MM.1S (cell line): ENCODE results near the gene C11orf54.

Experiments
- EZH2 ChIP-seq: fragments of 300-600 bp; sonication (generic); optimal IDR thresholded peaks from 2 replicates; pipeline ENCODE3; 2017; ENCODE audit warnings: low read depth, mild to moderate bottlenecking, antibody characterized with exemption, low read length, mixed read lengths
- TF ChIP-seq, protein P1 (sequence below): fragments of 300-600 bp; sonication (generic); IDR thresholded peaks from 2 replicates; pipeline ENCODE4 v1.5.1; 2016; ENCODE audit warnings: antibody characterized with exemption, low read length, mixed read lengths

DNA sequence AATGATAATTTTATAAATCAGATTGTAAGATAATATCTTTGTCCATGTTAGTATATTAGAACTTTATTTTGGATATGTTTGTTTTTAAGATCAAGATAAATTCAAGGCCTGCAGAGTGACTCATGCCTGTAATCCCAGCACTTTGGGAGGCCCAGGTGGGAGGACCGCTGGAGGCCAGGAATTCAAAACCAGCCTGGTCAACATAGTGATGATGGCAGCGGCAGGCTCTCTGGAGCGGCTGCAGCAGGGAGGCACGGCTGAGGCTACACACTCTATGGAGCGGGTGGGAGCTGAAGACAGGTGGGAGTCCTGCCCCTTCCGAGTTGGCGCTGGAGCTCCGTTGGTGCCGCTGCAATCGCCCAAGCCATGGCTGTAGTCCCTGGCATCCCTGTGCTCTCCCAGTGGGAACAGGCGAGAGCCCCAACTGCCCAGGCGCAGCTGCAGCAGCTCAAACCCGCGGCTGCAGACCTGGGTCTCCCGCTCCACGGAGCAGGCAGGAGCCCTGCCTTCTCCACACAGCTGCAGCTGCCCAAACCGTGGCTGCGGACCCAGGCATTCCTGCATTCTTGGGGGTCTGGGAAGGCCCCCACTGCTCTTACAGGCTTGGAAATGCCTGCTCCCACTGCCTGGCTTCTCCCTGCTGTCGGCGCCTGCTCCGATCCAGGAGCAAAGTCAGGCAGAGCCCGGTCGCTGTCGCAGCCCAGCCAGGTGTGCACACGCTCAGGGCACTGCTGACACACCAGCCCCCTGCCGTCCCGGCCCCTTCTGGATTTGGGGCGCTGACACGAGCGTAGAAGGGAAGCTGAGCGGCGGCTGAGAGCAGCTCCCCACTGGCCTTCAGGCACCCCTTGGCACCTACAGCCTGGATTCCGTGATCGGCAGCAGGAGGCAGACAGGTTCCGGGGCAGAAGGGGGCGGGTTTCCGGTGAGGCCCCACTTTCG, 16.7 kb downstream of the C11orf54 start:
- TF ChIP-seq, protein P1, sequence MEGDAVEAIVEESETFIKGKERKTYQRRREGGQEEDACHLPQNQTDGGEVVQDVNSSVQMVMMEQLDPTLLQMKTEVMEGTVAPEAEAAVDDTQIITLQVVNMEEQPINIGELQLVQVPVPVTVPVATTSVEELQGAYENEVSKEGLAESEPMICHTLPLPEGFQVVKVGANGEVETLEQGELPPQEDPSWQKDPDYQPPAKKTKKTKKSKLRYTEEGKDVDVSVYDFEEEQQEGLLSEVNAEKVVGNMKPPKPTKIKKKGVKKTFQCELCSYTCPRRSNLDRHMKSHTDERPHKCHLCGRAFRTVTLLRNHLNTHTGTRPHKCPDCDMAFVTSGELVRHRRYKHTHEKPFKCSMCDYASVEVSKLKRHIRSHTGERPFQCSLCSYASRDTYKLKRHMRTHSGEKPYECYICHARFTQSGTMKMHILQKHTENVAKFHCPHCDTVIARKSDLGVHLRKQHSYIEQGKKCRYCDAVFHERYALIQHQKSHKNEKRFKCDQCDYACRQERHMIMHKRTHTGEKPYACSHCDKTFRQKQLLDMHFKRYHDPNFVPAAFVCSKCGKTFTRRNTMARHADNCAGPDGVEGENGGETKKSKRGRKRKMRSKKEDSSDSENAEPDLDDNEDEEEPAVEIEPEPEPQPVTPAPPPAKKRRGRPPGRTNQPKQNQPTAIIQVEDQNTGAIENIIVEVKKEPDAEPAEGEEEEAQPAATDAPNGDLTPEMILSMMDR, result no peak
- TF ChIP-seq EZH2, result no peak
